Stimulated activated CD4-positive, alpha-beta T cell treated with anti-CD3 and anti-CD28 coated beads, Interleukin-4, amount 100 ng/mL, for 1 hour (primary cell): Measurements from ENCODE around the gene RYR2.

Experiments
- DNase-seq: peaks from one replicate; pipeline ENCODE4 v3.0.0-alpha.2; 2020

RYR2 gene

GRCh38 chr1:237692255-237692654, 650.3 kb downstream of the RYR2 start:
- DNase-seq: no peak

- DNase-seq: no peak
Observed at GRCh38 chr1:237695878-237696277, 653.9 kb downstream of the RYR2 start.

GRCh38 chr1:237700181-237700580, 658.2 kb downstream of the RYR2 start:
- no peak for DNase-seq

GRCh38 chr1:237701534-237701933, 659.5 kb downstream of the RYR2 start:
- no peak for DNase-seq

GRCh38 chr1:237702161-237702560, 660.2 kb downstream of the RYR2 start:
- no peak for DNase-seq

- no peak for DNase-seq
Observed at GRCh38 chr1:237705462-237705861, 663.5 kb downstream of the RYR2 start.

GRCh38 chr1:237709355-237709754, 667.4 kb downstream of the RYR2 start:
- no peak for DNase-seq

- no peak for DNase-seq
Observed at GRCh38 chr1:237711281-237711680, 669.3 kb downstream of the RYR2 start.

- DNase-seq: no peak
Observed at GRCh38 chr1:237712082-237712481, 670.1 kb downstream of the RYR2 start.

GRCh38 chr1:237712586-237713157, 670.7 kb downstream of the RYR2 start:
- no peak for DNase-seq

GRCh38 chr1:237713916-237714315, 671.9 kb downstream of the RYR2 start:
- no peak for DNase-seq

- no peak for DNase-seq
Observed at GRCh38 chr1:237717106-237717505, 675.1 kb downstream of the RYR2 start.

- no peak for DNase-seq
Observed at GRCh38 chr1:237730826-237731350, 688.9 kb downstream of the RYR2 start.

- no peak for DNase-seq
Observed at GRCh38 chr1:237732657-237733056, 690.7 kb downstream of the RYR2 start.

GRCh38 chr1:237736372-237737029, 694.5 kb downstream of the RYR2 start:
- DNase-seq: no peak

GRCh38 chr1:237737448-237737847, 695.5 kb downstream of the RYR2 start:
- no peak for DNase-seq

- no peak for DNase-seq
Observed at GRCh38 chr1:237737938-237738610, 696.1 kb downstream of the RYR2 start.

GRCh38 chr1:237740846-237741245, 698.9 kb downstream of the RYR2 start:
- no peak for DNase-seq

GRCh38 chr1:237745545-237745944, 703.6 kb downstream of the RYR2 start:
- no peak for DNase-seq

- DNase-seq: no peak
Observed at GRCh38 chr1:237748171-237748960, 706.4 kb downstream of the RYR2 start.

- DNase-seq: no peak
Observed at GRCh38 chr1:237749122-237749521, 707.1 kb downstream of the RYR2 start.

GRCh38 chr1:237751090-237751489, 709.1 kb downstream of the RYR2 start:
- no peak for DNase-seq

- no peak for DNase-seq
Observed at GRCh38 chr1:237754627-237755026, 712.6 kb downstream of the RYR2 start.
